GM18505 (cell line): ENCODE data around the gene FBXL20.
A peak's percentile ranks its signal among the peaks of the same experiment; 100 is the strongest.

ENCODE experiments used
- ATAC-seq: cut with Tn5 transposase; IDR thresholded peaks from one replicate; pipeline ENCODE4 v1.9.1; 2021; ENCODE audit not compliant: unreplicated experiment
- POLR2A ChIP-seq: IDR thresholded peaks from 4 replicates; pipeline ENCODE4 v1.6.1; 2011; ENCODE audit warnings: borderline replicate concordance; ENCODE audit not compliant: insufficient read depth, insufficient read length; ENCODE audit errors: extremely low read depth

The FBXL20 gene

GRCh38 chr17:39209317-39210092 lies 191.9 kb downstream of the FBXL20 start:
- no peak for TF ChIP-seq POLR2A
- ATAC-seq: no peak

- peak; percentile 44 for ATAC-seq
- no peak for TF ChIP-seq POLR2A
Observed at GRCh38 chr17:39208893-39209292, 192.5 kb downstream of the FBXL20 start.

DNA sequence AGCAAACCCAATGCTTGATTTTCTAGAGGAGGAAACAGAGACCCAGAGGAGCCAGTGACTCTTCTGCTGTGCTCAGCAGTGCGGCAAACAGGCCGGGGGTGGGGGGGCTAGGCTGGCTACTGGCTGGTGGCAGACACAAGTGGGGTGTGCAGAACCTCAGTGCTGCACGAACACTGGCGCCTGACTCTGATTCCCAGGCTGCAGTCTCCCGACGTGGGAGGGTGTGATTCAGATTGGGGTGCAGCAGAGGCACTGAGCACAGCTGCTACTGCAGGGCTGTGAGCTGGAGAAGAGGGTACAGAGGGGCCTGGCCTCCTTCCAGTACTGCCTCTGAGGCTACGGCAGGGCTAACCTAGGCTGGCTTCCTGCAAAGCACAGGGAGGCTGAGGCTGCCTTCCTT lies 193.3 kb downstream of the FBXL20 start:
- ATAC-seq: no peak
- TF ChIP-seq POLR2A: no peak

GRCh38 chr17:39205112-39205526 lies 196.3 kb downstream of the FBXL20 start:
- TF ChIP-seq POLR2A: no peak
- no peak for ATAC-seq

DNA sequence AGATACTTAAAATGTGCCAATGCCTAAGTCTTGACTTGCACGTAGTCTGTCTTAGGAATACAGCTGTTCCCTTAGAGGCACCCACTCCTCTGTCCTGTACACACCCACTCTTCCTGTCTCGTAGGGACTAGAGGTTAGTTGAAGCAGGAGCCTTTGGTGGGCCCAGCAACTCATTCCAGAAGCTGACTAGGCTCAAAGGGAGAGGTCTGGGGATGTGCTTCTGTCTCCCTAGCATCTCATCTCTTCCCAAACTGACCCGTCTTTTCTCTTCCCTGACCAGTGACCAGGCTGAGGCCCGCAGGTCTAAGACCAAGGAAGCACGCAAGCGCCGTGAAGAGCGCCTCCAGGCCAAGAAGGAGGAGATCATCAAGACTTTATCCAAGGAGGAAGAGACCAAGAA lies 197.2 kb downstream of the FBXL20 start:
- no peak for ATAC-seq
- TF ChIP-seq POLR2A: no peak
